GF-D8 (cell line): ENCODE measurements around the gene MKNK1.
"Not testable (repeated sequence)": the region's sequence is repeated elsewhere in the genome, so short reads cannot be mapped to it uniquely, and the experiment has no call there.

Source experiments
- DNase-seq: peaks from one replicate; lab custom pipeline; 2025; lab: John Stamatoyannopoulos, UW

MKNK1 gene

DNA sequence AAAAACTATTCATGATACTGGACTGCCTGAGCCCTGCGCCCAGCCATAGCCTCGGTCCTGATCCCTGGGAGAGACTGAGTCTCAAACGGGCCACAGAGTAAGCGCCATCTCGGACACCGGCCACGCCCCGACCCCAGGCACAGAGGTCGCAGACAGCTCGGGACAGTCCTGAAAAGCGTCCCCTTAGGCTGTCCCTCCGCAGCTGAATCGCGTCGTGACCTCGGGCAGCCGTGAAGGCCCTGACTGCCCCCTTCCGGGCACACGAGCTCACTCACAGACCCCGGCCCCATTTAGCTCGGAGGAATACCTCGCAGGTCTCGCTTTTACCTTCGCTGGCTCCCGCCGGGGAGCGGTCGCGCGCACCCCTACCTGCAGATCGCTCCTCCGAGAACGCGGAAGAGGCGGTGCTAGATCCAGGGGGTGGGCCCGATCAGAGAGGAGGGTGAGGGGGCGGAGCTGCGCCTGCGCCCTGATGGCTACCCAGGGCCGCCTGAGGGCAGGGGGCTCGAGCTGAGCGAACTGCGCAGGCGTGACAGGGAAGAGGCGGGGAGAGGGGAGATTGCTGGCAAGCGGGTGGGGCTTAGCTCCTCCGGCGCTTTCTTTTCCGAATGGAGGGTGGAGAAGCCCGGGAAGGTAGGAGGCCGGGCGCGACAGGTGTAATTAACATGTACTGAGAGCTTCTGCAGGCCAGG, at the start of gene MKNK1:
TSS of gene MKNK1 (minus strand) at position 411 of the 692 bp plus-strand sequence. CDS start 20,941 bp downstream, outside the sequence.
- peak; percentile 85 for DNase-seq

- DNase-seq = no peak
These were observed 49.4 kb upstream of the MKNK1 start for GRCh38 chr1:46653405-46653958.

DNA sequence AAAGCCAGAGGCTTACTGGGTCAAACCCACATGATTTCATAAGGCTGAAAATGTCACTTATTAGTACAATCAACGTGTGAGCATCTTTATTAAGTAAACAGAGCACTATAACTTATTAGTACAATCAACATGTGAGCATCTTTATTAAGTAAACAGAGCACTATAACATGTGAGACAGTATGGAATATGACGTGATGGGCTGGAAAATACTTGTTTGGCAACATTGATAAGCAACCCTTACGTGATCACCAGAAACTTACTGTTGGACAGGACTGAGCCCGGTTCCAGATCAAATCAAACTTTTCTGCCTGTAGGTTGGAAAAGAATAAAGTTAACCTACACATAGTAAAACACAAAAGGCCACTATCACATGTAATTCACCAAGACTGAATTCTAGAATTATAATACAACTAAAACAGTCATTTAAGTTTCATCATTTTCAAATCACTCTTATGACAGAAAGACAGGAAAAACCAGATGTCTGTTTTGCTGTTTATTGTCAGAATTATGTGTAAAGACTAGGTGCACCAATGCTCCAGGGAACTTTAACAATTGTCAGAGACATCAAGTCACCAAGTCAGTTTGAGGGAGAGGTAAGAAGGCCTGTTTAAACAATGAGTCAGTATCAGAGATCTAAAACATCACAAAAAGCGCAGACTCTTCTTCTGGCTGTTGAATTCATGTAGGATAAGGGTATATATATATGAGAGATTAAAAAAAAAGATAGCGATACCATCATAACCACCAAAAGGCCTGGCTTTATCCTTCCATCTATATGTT, 48.4 kb upstream of the MKNK1 start:
- no peak for DNase-seq

DNA sequence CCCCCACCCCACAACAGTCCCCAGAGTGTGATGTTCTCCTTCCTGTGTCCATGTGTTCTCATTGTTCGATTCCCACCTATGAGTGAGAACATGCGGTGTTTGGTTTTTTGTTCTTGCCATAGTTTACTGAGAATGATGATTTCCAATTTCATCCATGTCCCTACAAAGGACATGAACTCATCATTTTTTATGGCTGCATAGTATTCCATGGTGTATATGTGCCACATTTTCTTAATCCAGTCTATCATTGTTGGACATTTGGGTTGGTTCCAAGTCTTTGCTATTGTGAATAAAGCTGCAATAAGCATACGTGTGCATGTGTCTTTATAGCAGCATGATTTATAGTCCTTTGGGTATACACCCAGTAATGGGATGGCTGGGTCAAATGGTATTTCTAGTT, 47.1 kb upstream of the MKNK1 start:
- not testable (repeated sequence) for DNase-seq

GRCh38 chr1:46650491-46650890, 46.4 kb upstream of the MKNK1 start:
- DNase-seq = no peak

DNA sequence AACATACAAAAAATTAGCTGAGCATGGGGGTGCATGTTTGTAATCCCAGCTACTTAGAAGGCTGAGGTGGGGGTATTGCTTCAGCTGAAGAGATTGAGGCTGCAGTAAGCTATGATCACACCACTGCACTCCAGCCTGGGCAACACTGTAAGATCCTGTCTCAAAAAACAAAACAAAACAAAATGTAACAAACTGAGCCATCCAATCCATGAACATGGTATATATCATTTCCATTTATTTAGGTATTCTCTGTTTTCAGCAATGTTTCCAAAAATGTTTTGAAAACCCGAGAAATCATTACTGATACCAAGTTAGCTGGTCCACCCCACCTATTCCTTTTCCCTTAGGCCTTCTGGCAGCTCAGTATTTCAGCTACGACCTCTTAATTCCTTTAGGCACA, 45.7 kb upstream of the MKNK1 start:
- no peak for DNase-seq

DNA sequence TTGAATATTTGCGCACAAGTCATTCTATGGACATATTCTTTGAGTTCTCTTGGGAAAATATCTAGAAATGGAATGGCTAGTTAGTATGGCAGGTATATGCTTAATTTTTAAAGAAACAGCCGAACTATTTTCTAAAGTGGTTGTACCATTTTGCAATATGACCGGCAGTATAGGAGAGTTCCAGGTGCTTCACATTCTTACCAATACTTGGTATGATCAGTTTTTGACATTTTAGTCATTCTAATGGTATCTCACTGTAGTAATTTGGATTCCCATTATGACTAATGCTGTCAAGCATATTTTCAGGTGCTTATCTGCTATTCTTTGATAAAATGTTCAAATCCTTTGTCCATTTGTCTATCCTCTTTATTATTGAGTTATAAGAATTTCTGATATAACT, 43.5 kb upstream of the MKNK1 start:
- DNase-seq = no peak

GRCh38 chr1:46646844-46647243, 42.8 kb upstream of the MKNK1 start:
- DNase-seq = no peak

DNA sequence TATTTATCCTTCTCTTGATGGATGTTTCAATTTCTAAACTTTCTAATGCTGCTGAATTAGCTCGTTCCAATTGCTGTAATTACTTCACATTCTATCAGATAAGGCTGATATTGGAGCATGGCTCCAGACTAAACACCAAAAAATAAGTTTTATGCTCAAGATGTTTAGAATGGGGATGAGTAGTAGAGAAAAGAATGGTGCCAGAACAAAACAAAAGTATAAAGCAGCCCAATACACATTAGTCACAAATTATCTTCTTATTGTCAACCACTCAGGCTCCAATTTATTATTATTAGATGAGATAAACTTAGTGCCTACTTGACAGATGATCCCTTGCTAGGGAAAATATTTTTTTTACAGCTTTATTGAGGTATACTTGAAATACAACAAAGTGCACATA, 42.3 kb upstream of the MKNK1 start:
- no peak for DNase-seq

- DNase-seq = no peak
These were observed 41.7 kb upstream of the MKNK1 start for GRCh38 chr1:46645815-46646214.

DNA sequence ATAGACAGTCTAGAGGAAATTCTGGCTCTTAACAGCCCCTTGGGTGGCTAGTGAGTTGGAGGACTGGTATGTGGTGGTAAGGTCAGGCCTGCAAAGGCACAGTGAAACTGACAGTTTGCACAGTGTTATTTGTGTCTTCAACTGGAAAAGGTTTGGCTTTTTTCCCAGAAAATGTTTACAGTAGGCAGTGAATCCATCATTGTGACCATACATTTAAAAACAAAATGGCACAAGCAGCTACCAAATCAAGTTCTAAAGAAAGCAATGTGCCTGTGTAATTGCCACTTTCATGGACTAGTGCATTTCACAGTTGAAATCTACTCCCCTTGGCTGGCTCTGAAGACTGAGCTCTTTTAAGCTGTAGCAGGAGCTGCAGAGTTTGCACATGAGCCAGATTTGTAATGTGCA, 39.3 kb upstream of the MKNK1 start:
- DNase-seq = no peak

DNA sequence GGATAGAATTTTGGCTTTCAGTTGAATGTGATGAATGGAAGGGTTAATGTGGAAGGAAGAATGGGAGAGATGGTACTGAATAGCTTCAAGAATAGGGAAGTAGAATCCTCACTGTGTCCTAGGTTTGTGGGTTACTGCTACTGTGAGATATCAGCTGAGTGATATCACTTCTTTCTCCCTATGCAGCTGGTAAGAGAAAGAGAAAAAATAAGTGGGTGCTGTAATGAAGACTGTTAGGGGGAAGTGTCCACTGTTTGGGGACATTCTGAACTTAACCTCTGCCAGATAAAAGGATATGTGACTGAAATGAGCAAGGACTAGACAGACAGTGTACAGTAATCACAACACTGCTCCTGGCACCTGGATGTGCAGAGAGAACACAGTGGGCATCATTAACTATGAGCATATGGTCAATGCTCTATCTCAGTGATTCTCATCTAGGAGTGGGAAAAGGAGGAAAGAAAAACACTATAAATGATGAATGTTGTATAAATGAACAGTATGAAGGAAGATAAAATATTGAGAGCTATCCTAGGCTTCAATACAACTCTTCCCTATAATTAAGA, 38.1 kb upstream of the MKNK1 start:
- no peak for DNase-seq

- no peak for DNase-seq
These were observed 35.5 kb upstream of the MKNK1 start for GRCh38 chr1:46639547-46639946.

GRCh38 chr1:46638921-46639320, 34.9 kb upstream of the MKNK1 start:
- DNase-seq = no peak

- DNase-seq = no peak
These were observed 33.5 kb upstream of the MKNK1 start for GRCh38 chr1:46637444-46638083.

DNA sequence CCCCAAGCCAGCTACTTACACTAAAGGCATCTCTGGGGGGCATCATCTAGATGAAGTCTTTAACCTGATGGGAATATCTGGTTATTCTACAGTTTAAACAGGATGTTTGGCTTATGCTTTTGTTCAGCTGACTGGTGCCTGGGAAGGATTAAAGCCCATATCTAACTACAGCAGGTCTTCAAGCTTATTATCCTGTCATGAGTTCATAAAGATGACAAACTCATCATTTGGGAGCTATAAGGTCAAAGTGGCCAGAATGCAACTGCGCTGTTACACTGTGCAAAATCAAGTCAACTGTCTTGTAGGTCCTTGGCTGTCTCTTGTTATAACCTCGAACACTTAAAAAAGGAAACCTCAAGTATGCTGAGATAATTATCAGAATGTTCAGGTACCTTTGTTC, 31.1 kb upstream of the MKNK1 start:
- DNase-seq = no peak

GRCh38 chr1:46630719-46631118, 26.7 kb upstream of the MKNK1 start:
- no peak for DNase-seq

DNA sequence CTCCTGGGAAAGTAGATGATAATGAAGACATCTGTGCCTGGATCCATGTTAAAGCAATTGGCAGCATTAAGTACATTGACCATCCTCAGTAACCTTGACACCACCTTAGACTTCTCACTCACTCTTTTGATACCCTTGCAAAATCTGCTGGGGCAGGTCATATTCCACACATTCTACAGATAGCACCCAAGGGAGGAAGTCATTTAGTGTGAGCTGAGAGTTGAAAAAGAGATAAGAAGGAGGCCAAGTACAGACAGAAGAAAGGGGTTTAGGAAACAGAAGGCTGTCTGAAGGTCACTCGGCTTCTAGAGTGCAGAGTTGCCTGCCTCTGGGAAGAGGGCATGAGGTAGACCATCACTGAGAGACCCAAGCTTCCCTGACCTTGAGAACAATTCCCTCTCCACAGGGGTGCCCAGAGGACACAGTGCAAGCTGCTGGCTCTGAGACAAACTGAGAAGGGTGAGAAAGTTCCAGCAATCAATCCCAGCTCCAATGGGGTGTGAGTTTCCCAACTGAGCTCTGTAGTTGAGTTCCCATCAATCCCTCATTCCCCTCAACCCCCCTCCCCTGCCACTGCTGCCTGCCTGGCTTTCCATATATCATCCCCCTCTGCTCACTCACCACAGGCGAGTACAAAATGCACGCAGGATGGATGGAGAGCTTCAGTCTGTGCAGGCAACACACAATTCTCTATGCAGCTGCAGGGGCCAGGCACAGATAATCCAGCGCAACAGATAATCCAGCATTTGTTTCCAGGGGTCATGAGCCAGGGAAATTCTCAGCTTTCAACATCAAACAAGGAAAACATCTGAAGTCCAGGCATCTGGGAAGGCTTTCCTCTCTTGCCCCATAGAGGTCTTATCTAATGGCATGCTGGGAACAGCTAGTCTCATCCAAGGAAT, 19.9 kb upstream of the MKNK1 start:
- no peak for DNase-seq

- DNase-seq = no peak
These were observed 18.3 kb upstream of the MKNK1 start for GRCh38 chr1:46622344-46622743.

GRCh38 chr1:46621930-46622329, 17.9 kb upstream of the MKNK1 start:
- no peak for DNase-seq

DNA sequence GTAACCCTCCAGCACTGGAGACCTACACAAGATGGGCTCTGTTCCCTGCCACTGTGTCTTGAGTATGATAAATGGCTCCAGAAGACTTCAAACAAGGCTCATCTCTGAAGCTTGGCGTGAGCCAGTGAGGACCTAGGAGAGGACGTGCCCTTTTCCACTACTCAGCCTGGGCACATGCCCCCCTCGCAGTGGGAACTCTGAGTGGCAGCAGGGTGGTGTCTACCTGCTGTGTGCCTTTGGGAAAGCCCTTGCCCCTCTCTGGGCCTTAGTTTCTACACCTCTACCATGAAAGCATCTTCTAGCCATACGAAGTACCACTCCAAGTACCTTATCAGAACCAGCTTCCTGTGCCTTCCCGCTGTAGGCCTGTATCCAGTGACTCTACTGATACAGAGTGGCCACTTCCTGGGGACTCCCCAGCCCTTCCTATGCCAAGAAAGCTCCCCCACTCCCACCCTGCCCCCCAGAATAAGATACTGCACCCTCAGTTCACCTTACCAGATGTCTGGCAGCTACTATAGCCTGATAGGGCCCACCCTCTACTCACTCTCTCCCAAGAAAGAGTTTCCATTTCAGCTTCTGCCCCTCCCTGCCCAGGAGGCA, 15.7 kb upstream of the MKNK1 start:
- no peak for DNase-seq
